ENCODE measurements around the gene BRPF1.

DNA sequence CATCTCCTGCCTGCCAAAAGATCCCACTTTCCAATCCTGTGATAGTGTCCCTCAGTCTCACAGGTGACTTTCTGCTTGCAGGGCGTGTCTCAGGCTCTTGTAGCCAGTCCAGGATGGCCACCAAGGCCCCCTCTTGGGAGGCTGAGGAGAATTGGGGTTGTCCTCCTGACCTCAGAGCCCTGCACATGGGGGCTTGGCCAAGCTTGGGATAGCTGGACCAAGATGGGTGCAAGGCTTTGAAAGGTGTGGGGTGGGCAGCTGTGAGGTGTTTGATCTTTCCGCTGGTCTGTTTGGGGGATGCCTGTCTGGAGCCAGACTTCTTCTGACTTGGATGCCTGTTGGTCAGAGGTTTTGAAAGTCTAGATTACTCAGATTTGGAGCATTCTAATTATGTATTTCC lies 39.9 kb upstream of the BRPF1 start:
- TF ChIP-seq CTCF (conservative IDR thresholded peaks at IDR 0.05; ENCODE audit: low read length) = no peak
- no peak for TF ChIP-seq EZH2phosphoT487 (IDR thresholded peaks at IDR 0.05; ENCODE audit: borderline replicate concordance, low read depth, low read length)
